Stimulated activated CD4-positive, alpha-beta T cell treated with anti-CD3 and anti-CD28 coated beads, Interleukin-12 subunit alpha, Interleukin-12 subunit beta, amount 100 ng/mL, for 4 hours (primary cell): ENCODE data around the gene SLC12A9.
"Not testable (repeated sequence)": the region's sequence is repeated elsewhere in the genome, so short reads cannot be mapped to it uniquely, and the experiment has no call there.

Experiments
- DNase-seq: peaks from one replicate; pipeline ENCODE4 v3.0.0-alpha.2; 2020

Gene SLC12A9, protein sequence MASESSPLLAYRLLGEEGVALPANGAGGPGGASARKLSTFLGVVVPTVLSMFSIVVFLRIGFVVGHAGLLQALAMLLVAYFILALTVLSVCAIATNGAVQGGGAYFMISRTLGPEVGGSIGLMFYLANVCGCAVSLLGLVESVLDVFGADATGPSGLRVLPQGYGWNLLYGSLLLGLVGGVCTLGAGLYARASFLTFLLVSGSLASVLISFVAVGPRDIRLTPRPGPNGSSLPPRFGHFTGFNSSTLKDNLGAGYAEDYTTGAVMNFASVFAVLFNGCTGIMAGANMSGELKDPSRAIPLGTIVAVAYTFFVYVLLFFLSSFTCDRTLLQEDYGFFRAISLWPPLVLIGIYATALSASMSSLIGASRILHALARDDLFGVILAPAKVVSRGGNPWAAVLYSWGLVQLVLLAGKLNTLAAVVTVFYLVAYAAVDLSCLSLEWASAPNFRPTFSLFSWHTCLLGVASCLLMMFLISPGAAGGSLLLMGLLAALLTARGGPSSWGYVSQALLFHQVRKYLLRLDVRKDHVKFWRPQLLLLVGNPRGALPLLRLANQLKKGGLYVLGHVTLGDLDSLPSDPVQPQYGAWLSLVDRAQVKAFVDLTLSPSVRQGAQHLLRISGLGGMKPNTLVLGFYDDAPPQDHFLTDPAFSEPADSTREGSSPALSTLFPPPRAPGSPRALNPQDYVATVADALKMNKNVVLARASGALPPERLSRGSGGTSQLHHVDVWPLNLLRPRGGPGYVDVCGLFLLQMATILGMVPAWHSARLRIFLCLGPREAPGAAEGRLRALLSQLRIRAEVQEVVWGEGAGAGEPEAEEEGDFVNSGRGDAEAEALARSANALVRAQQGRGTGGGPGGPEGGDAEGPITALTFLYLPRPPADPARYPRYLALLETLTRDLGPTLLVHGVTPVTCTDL

DNA sequence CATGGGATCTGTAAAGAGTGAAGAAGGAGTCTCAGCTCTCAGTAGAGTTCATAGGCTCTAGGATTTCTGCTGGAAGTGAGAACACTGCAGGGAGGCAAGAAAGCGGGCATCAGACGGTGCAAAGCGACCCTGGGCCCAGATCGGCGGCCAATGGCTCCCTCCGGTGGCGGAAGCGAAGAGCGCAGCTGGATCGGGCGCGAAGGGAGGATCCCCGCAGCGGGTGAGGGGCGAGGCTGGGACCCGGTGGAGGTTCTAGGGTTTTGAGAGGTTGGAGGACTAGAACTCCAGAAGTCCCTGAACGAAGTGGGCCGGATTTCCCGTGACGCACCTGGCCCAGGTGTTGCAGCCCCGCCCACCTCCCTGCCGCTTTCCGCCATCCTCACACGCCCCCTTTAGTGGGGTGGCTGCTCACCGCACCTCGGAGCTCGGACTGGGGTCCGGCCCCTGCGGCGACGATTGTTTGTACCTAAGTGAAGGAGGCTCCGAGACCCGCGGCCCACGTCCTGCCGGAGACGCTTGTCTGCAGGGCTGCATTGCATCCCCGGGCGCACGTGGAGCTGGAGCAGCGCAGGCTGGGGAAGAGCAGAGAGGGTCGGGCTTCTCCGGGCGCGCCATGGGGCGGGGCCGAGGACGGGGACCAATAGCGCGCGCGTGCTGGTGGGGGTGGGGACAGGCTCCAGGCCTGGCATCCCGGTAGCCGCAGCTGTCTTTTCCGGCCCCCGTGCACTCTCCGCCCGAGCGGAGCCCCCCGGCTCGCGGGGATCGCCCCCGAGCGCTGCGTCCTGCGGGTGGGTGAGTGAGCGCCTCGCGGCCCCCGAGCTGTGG is at the start of gene SLC12A9:
Gene SLC12A9, plus strand, starts transcription at position 666 of the 825 bp plus-strand sequence. CDS start 1,485 bp downstream, outside the sequence.
- DNase-seq, result peak; percentile 85

DNA sequence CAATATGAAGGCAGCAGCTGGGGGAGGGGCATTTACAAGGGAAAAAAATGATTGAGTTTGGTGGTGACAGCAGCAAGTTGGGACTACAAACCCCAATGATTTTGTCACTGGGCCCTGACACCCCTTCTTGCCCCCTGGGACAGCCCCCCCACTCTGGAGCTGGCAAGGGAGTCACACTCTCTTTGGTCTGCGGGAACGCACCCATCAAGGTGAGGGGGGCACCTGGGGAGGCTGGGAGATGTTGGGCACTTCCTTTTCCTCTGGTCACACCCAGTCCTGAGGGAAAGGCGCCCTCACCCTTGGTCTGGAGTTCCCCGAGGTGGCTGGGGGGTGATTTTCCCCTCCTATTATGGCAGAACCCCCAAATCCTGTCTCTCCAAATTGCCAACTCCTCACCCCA is 49.6 kb upstream of the SLC12A9 start:
- DNase-seq, result no peak

DNA sequence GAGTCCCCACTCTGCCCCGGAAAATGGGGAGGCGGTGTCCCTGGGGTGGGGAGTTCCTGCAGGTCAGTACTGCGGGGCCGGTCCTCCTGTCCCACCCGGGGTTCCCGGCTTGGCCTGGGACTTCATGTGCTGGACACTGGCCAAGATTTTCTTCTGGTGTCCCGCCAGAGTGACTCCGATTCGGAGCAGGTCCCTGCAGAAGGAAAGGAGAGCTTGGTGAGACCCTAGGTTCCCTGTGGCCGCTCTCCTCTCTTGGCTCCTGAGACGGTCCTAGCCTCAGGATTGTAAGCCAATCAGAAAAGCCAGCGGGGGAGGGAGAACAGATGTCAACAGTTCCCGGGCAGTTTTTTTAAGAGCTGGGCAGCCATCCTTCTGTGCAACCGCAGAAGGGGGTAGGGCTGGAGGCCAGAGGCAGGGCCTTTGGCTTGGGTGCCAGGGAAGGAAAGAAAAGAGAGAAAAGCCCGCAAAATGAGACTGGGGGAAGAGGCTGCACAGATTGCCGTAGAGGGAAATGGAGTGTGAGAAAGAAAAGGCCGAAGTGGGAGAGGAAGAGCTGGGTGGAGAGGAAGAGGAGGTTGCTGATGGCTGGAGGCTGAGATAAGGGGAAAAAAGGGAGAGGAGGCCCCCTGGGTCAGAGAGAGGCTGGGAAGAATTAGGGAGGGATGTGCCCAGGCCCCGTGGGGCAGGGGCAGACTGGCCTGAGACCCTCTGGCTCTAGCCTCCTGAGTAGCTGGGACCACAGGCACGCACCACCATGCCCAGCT is 48.9 kb upstream of the SLC12A9 start:
- no peak for DNase-seq

DNA sequence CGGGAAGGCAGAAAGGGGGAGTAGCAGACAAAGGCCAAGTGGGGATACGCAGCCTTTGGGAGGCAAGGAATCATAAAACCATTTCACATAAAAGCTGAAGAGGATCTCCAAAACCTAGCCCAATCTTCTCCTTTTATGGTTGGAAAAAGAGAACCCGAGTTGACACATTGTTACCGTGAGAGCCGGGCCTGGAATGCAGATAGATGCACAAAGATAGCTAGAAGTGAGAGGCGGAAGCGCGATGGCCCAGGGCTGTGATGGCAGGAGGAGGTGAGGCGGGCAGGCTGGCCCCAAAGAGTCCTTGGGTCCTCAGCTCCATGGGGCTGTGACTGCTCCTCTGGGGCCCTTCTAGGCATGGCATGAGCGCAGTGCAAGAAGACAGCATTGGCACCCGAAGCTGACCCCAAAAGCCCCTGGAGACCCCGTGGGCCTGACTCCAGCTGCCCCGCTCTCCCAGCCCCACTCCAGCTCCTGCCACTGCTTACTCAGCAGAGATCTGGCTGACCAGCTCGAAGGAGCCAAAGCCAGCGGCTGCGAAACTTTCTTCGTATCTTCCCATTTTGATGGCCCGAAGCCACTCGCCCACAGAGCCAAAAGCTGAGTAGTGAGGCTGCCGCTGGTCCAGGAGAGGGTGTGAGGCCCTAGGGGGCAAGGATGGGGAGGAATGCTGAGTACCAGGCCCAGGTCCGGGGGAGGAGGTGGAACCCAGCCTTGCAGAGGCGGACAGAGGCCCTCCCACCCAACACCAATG is 47.7 kb upstream of the SLC12A9 start:
- no peak for DNase-seq

DNA sequence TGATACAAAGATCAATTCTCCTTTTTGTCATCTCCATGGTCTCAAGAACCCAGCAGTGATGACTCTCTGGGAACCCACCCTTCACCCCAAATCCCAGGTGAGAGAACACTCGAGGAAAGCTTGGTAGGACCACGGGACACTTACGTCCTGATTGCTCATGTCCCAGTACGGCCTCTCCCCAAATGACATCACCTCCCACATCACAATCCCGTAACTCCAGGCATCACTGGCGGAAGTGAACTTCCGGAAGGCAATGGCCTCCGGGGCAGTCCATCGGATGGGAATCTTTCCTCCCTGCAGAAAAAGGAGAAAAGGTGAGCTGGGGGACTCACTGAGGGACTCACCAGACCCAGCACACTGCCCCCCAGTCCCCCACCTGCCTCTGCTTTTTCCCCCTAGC is 46.2 kb upstream of the SLC12A9 start:
- DNase-seq, result no peak

DNA sequence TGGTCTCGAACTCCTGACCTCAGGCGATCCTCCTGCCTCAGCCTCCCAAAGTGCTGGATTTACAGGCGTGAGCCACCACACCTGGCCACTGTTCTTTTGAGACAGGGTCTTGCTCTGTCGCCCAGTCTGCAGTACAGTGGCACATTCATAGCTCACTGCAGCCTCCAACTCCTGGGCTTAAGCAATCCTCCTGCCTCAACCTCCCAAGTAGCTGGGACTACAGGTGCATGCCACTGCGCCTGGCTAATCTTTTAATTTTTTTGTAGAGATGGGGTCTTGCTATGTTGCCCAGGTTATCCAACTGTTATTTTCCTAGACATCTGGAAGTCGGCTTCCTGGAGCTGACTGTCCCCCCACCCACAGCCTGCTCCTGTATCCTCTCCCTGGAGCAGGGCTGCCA is 45.6 kb upstream of the SLC12A9 start:
- DNase-seq, result not testable (repeated sequence)

DNA sequence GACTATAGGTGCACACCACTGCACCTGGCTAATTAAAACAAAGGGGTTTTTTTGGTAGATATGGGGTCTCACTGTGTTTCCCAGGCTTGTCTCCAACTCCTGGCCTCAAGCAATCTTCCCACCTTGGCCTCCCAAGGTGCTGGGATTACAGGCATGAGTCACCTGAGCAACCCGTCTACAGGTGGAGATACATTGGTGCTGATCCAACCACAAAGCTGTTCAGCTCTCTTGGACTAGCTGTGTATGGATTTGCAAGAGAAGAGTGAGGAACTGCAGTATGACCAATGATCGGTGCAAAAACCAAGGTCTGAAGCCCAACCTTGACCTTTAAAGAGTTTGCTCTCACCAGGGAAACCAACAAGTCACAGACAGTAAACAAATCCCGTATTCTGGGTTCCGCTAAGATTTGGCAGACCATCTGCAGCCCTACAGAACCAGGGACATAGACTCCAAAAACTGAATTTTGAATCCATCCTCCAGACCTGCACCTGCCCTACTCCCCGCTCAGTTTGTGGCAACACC is 44.1 kb upstream of the SLC12A9 start:
- no peak for DNase-seq

DNA sequence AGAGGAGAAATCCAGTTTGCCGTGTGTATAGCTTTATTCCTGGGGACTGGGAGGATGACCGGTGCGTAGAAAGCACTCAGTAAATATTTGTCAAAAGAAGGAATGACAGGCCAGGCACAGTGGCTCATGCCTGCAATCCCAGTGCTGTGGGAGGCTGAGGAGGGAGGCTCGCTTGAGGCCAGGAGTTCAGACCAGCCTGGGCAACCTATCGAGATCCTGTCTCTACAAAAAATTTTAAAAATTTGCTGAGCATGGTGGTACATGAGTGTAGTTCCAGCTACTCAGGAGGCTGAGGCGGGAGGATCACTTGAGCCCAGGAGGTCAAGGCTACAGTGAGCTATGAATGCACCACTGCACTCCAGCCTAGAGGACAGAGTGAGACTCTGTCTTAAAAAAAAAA is 41.0 kb upstream of the SLC12A9 start:
- DNase-seq, result no peak

DNA sequence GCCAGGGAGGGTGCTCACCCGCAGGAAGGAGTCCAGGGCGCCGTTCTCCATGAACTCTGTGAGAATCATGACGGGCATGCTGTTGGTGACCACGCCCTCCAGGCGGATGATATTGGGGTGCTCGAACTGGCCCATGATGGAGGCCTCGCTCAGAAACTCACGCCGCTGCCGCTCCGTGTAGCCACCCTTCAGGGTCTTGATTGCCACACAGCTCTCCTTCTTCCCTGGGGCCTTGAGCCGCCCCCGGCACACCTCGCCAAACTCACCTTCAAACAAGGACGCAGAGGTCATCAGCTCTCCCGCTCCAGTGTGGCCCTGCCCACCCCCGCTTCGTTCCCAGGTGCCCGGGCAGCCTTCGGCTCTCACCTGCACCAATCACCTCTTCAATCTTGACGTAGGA is 39.8 kb upstream of the SLC12A9 start:
- no peak for DNase-seq

DNA sequence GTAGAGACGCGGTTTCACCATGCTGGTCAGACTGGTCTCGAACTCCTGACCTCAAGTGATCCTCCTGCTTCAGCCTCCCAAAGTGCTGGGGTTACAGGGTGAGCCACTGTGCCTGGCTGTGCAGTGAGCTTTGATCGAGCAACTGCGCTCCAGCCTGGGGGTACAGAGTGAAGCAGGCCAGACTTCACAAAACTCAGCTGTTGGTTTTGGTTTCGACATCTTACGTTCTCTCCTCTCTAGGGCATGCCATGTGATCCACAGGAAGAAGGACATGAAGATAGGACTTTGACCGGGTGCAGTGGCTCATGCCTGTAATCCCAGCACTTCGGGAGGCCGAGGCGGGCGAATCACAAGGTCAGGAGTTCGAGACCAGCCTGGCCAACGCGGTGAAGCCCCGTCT is 36.0 kb upstream of the SLC12A9 start:
- DNase-seq, result not testable (repeated sequence)

DNA sequence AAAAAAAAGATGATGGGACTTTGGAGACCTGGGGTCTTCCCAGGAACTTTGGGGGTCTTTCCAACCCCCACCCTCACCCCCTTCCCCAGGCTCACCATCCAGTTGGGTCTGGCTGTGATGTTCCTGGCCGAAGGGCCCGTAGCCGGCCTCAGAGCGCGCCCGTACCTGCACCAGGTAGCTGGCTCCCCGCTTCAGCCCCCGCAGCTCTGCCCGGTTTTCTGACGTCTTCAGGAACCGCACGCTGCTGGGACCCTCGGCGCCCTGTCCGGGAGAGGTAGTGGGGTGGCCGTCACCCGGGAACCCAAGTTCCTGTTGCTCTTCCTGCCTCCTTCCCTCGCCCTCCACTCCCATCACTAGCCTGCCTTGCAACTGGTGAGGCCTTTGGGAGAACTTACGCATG is 35.4 kb upstream of the SLC12A9 start:
- DNase-seq, result no peak

DNA sequence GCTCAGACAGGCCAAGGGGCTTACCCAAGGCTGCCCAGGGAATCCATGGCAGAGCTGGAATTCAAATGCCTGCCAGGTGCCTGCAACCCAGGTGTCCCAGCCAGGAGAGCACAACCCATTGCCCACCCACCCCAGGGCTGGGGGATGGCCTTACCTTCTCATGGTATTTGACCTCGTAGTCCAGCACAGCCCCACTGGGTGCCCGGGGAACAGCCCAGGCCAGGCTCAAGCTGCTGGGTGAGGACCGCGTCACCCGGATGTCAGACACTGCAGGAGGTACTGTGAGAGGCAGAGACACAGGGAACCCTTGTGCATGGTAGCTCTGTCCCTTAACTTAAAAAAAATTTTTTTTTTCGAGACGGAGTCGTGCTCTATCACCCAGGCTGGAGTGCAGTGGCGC is 34.1 kb upstream of the SLC12A9 start:
- no peak for DNase-seq

DNA sequence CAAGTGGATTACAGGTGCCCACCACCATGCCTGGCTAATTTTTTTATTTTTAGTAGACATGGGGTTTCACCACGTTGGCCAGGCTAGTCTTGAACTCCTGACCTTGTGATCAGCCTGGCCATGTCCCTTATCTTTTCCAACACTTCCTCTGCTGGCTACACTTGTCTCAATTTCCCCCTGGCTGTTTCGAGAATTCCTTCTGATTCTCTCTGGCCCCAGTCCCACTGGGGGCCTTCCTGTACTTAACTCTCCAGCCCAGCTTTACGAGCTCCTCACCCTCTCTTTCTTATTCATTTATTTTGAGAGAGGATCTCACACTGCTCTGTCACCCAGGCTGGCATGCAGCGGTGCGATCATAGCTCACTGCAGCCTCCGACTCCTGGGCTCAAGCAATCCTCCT is 33.7 kb upstream of the SLC12A9 start:
- DNase-seq, result no peak

DNA sequence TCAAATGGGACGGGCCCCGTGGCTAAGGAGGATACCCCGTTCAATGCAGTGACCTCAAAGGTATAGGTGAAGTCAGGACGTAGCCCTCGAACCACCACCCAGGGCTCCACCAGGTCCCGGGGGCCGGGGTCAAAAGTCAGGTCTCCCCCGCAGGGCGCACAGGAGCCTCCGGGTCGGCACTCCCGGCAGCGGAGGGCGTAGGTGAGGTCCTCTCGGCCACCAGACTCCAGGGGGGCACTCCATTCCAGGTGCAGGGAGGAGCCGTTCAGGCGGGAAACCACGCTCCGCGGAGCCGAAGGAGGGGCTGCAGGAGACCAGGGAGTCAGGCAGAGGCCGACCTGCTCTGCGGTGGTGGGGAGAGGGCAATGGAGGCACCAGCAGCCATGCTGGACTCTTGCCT is 32.9 kb upstream of the SLC12A9 start:
- no peak for DNase-seq

DNA sequence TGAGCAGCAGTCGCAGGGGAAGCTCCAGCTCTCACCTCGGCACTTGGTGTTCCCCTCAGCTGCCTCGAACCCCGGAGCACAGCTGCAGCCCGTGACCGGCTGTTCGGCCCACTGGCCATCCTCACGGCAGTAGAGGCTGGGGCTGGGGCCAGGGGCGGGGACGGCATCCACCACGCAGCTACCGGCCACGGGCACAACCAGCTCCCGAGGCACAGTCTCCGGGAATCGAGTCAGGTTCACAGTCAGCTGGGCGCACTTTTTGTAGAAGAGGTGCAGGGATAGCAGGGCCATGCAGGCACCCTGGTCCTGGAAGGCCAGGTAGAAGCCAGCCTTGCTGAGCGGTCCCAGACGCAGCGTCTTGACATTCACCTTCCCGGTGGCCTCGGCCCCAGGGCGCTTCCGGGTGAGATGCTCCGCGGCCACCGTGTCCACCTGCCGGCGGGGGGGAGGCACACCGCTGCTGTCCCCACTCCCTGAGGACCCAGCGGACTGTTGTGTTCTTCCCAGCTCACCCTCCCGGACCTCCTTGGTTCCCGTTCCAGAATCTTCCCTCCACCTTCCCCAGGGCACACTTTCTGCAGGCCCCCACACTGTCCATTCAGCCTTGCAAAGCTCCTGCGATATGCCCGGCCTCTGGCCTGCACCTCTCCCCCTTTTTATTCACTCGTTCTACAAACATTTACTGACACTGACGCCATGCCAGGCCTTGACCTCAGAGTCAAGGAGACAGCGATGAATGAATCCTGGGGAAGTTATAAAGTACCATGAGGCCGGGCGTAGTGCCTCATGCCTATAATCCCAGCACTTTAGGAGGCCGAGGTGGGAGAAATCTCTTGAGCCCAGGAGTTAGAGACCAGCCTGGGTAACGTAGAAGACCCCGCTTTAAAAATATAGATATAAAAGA is 30.0 kb upstream of the SLC12A9 start:
- no peak for DNase-seq

DNA sequence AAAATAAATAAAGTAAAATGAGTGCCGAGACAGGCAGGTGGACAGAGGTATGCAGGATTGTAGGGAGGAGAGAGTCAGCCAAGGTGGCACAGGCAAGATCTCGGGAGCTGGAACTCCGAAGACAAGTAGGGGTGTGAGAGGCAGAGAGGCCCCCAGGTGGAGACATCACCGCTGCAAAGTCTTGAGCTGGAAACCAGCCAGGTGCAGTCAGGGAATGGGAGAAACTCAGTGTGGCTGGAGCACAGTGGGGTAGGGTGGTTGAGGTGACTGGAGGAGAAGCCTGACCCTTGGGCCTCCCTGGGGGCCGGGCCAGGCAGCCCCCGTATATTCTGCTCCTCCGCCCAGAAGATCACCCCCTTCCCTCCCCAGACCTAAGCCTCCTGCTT is 29.4 kb upstream of the SLC12A9 start:
- DNase-seq, result no peak

DNA sequence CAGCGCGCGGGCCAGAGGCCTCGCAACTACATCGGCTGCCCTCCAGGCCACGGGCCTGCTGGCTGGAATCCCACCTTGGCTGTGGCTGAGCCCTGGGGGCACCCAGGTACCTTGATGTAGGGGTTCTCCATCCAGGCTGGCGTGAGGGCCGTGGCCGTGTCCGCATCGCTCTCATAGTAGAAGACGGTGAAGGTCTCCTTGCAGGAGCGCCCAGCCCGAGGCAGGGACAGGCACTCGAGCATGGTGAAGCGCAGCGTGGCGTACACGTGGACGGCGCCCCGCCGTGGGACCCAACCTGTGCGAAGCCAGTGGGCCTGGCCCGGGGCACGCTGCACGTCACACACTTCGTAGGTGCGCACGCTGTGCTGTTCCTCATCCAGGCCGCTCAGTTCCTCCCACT is 29.0 kb upstream of the SLC12A9 start:
- no peak for DNase-seq

DNA sequence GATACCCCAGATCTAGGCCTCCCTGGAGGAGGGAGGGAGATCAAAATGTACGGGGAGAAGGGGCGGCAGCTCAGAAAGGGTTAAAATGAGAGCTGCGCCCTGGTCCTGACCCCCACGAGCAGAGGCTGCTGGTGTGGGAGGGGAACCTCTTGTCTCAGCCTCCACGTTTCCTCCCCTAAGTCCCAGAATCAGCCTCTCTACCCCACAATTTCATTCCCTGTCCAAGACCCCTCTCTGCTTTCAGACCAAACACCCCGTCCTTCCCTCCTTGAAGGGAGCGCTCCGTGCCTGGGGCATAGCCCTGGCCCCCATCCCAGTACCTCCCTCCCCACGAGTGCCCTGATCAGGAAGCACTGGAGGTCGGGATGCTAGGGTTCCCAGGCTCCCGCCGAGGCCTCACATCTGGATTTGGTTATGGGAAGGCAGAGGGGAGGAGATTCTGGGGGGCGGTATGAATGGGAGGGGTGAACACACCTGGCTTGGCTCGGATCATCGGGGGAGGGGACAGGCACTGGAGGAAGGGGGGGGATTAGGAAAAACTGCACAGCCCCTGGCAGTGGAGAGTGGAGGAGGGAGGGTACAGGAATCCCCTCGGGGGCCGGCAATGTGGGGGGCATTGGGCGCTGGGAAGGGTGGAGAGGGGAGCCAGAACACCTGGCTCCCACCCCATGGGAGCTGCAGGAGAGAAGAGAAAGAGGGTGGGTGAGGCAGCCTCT is 27.9 kb upstream of the SLC12A9 start:
- no peak for DNase-seq

DNA sequence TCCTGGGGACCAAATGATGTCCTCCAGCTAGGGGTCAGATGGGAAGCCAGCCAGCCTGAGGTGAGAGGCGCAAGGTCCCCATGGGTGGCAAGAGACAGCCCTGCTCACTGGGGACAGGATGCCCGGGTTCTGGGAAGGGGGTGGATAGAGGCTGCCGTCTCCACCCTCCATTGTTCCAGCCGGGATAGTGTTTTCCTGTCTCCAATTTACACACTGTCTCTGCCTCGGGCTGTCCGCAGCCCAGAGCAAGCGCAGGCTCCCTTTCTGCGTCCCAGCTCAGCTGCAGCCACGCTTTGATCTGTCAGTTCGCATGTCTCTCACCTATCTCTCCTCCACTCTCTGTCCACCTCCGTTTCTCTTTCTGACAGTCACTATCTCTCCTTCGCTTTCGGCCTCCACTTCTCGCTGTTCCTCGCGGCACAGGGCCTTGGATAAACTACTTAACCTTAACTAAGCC is 27.3 kb upstream of the SLC12A9 start:
- DNase-seq, result no peak
